SK-N-SH (cell line): ENCODE measurements around the gene HYLS1.

Experiments used
- FOXJ3 ChIP-seq: sonication (generic); formaldehyde crosslinking; IDR thresholded peaks from 2 replicates; pipeline ENCODE4 v1.5.1; 2020; ENCODE audit warnings: mild to moderate bottlenecking, missing genetic modification reagents
- GABPA ChIP-seq: IDR thresholded peaks from 2 replicates; pipeline ENCODE4 v1.4.0; 2012; ENCODE audit warnings: low read depth, mild to moderate bottlenecking
- ZBTB33 ChIP-seq: IDR thresholded peaks from 2 replicates; pipeline ENCODE4 v1.4.0; 2012; ENCODE audit warnings: low read depth, borderline replicate concordance
- TF ChIP-seq, protein P1 (sequence below): IDR thresholded peaks from 2 replicates; pipeline ENCODE4; 2012

GRCh38 chr11:125886997-125887372 lies 483 bp upstream of the HYLS1 start:
- no peak for TF ChIP-seq ZBTB33
- TF ChIP-seq, protein P1, sequence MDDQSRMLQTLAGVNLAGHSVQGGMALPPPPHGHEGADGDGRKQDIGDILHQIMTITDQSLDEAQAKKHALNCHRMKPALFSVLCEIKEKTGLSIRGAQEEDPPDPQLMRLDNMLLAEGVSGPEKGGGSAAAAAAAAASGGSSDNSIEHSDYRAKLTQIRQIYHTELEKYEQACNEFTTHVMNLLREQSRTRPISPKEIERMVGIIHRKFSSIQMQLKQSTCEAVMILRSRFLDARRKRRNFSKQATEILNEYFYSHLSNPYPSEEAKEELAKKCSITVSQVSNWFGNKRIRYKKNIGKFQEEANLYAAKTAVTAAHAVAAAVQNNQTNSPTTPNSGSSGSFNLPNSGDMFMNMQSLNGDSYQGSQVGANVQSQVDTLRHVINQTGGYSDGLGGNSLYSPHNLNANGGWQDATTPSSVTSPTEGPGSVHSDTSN, result no peak
- no peak for TF ChIP-seq FOXJ3 (CRISPR knock-in tag)
- TF ChIP-seq GABPA, result no peak
